Gastroesophageal sphincter (tissue), 4 donors: ENCODE results near the gene BMP7. TPM values are rescaled to one million over a fixed set of nuclear protein-coding genes. Genes with fewer than 3 reads are reported as not detected.

Experiments used
- ATAC-seq: fragments of 150-250 bp; one replicate; pipeline ENCODE4 v1.9.1; 2016; ENCODE audit warnings: mild to moderate bottlenecking, moderate library complexity
- H3K27ac ChIP-seq, 4 donors: fragments of 200-600 bp; sonication (generic) in 3 of 4; 1 replicate in 3 of 4; 2 replicates in 1 of 4; pipeline ENCODE4 v1.5.1; 2016 to 2019
- H3K27me3 ChIP-seq: fragments of 200-600 bp; sonication (generic); one replicate; pipeline ENCODE4 v1.5.1; 2019
- H3K36me3 ChIP-seq, 2 donors: fragments of 200-600 bp; sonication (generic); one replicate each; pipeline ENCODE4 v1.5.1; 2019; ENCODE audit warnings: control low read depth in 1 of 2
- H3K4me1 ChIP-seq, 3 donors: fragments of 200-600 bp; sonication (generic); 1 replicate in 2 of 3; 2 replicates in 1 of 3; pipeline ENCODE4 v1.5.1; 2016 to 2019; ENCODE audit warnings: control low read depth in 2 of 3
- H3K4me3 ChIP-seq, 2 donors: fragments of 200-600 bp; sonication (generic); one replicate each; pipeline ENCODE4 v1.5.1; 2019; ENCODE audit warnings: mild to moderate bottlenecking in 1 of 2, moderate library complexity in 1 of 2
- H3K9me3 ChIP-seq, 3 donors: fragments of 200-600 bp; sonication (generic); one replicate each; pipeline ENCODE4 v1.5.1; 2017 to 2019; ENCODE audit warnings: control low read depth in 2 of 3
- EP300 ChIP-seq: sonication (generic); formaldehyde crosslinking; IDR thresholded peaks from one replicate; pipeline ENCODE4 v1.6.1; 2017; ENCODE audit warnings: antibody characterized with exemption, mild to moderate bottlenecking
- POLR2A ChIP-seq, 2 donors: fragments of 450-650 bp; IDR thresholded peaks; one replicate each; pipeline ENCODE4 v1.6.1; 2017; ENCODE audit warnings: antibody characterized with exemption in 2 of 2, mild to moderate bottlenecking in 2 of 2, moderate library complexity in 1 of 2
- POLR2AphosphoS5 ChIP-seq: sonication (generic); formaldehyde crosslinking; IDR thresholded peaks from one replicate; pipeline ENCODE4 v1.6.1; 2017; ENCODE audit warnings: antibody characterized with exemption
- WGBS, 2 donors: methylation state at CpG; one replicate each; pipeline ENCODE4 v1.1.5; 2018; ENCODE audit warnings: low coverage in 1 of 2; 5-methylcytosine and 5-hydroxymethylcytosine counted together
- total RNA-seq, 4 donors: library from RNA; depleted of rRNA; stranded (reverse); fragments of >200 nt; gene quantifications; one replicate each; pipeline ENCODE4 v1.1.0, GENCODE V29; 2016
- TF ChIP-seq, protein P1 (sequence below), 4 experiments: fragments of 200-600 bp in 2 of 4; fragments of 450-650 bp in 2 of 4; sonication (generic) in 1 of 4; IDR thresholded peaks; one replicate each; pipeline ENCODE4 v1.5.1; 2017 to 2019; ENCODE audit warnings: antibody characterized with exemption in 4 of 4, mild to moderate bottlenecking in 2 of 4, moderate library complexity in 2 of 4

Gene BMP7
- total RNA-seq, 4 donors from 2014 or later, result 0.16 to 10.8 (median 5.0) TPM

DNA sequence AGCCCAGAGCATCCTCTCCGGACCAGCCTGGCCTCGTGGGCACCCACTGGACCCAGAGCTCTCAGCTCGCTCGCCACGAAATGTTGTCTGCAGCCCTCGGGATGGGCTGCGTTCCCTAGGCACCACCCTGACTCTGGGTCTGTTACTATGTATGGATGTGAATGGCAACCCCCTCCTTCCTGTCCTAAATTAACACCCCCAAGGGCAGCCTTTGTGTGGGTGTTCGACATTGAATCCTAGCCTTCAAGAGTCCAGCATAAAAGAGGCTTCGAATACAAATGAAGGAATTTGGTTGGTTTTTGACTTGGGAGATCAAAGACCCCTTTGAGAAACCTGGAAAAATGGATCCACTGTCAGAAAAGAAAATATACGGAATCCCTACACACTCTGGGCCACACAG lies 86.1 kb downstream of the BMP7 start:
- ATAC-seq, result no peak
- TF ChIP-seq EP300, result no peak
- TF ChIP-seq POLR2A (IDR thresholded peaks at IDR 0.05), result no peak
- no peak for TF ChIP-seq POLR2AphosphoS5
- TF ChIP-seq, protein P1, sequence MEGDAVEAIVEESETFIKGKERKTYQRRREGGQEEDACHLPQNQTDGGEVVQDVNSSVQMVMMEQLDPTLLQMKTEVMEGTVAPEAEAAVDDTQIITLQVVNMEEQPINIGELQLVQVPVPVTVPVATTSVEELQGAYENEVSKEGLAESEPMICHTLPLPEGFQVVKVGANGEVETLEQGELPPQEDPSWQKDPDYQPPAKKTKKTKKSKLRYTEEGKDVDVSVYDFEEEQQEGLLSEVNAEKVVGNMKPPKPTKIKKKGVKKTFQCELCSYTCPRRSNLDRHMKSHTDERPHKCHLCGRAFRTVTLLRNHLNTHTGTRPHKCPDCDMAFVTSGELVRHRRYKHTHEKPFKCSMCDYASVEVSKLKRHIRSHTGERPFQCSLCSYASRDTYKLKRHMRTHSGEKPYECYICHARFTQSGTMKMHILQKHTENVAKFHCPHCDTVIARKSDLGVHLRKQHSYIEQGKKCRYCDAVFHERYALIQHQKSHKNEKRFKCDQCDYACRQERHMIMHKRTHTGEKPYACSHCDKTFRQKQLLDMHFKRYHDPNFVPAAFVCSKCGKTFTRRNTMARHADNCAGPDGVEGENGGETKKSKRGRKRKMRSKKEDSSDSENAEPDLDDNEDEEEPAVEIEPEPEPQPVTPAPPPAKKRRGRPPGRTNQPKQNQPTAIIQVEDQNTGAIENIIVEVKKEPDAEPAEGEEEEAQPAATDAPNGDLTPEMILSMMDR (IDR thresholded peaks at IDR 0.05), result no peak
- Histone ChIP-seq H3K4me1 (no peaks in the 10 kb centered on the region), H3K9me3 (peaks cover 0 to 6% (median 0%) of the 10 kb centered on the region in 3 donors), H3K36me3 (no peaks in the 10 kb centered on the region), H3K27me3 (peaks cover 45% of the 10 kb centered on the region), H3K4me3 (no peak overlapping the region), H3K27ac (no peak overlapping the region)
- WGBS, 2 donors, result 35 to 61% methylated on average over 2 to 3 of the region's 10 CpGs

DNA sequence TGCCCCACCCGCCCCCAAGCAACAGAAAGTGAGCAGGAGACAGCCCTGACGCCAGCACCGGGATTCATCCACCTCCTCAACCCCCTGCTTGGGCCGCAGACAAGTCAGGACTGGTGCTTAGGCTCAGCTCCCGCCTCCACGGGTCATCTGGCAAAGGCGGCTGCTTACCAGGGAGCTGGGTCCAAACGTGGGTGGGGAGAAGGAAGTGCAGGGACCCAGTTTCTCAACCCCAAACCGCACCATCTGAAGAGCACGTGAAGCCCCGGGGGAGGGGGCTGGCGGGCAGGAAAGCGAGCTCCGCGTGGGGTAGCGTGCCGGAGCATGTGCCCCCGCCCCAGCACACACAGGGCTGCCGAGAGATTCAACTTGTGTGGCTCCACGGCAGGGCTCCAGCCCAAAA lies 87.2 kb downstream of the BMP7 start:
- peaks cover 44% of the 10 kb centered on the region for H3K27me3 ChIP-seq
- no peaks in the 10 kb centered on the region for H3K36me3 ChIP-seq
- H3K4me3 ChIP-seq, result no peak overlapping the region
- no peaks in the 10 kb centered on the region for H3K4me1 ChIP-seq
- H3K9me3 ChIP-seq, result no peaks in the 10 kb centered on the region
- no peak for TF ChIP-seq POLR2A (IDR thresholded peaks at IDR 0.05)
- no peak for TF ChIP-seq EP300
- no peak for TF ChIP-seq POLR2AphosphoS5
- TF ChIP-seq, protein P1 (IDR thresholded peaks at IDR 0.05), result no peak
- no peak overlapping the region for H3K27ac ChIP-seq
- 80 to 87% methylated on average over 1 to 3 of the region's 20 CpGs for WGBS, 2 donors
- ATAC-seq, result no peak

DNA sequence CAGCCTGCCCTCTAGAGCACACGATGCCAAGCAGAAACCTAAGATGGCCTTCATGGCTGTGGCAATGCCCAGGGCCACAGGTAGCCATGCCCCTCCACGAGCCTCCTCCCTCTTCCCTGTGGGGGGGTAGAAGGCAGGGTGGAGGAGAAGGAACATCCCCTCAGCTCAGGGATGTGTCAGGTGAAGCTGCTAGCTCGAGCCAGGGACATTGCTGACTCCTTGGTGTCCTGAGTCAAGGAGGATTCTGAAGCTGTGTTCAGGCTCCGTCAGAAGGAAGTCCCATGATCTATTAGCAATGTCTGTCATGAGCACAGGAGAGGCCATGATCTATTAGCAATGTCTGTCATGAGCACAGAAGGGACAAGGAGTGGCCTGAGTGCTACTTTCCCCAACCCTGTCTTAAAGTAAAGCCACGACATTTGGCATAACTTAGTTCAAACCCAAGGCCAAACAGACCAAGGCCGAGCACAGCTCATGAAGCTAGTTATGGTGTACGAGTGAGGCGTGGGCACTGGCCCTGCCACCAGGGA lies 87.8 kb downstream of the BMP7 start:
- no peaks in the 10 kb centered on the region for H3K4me1 ChIP-seq
- H3K9me3 ChIP-seq, result no peaks in the 10 kb centered on the region
- no peak overlapping the region for H3K27ac ChIP-seq
- ATAC-seq, result no peak
- H3K27me3 ChIP-seq, result peaks cover 38% of the 10 kb centered on the region
- H3K36me3 ChIP-seq, result no peaks in the 10 kb centered on the region
- TF ChIP-seq POLR2A (IDR thresholded peaks at IDR 0.05), result no peak
- no peak for TF ChIP-seq EP300
- TF ChIP-seq, protein P1 (IDR thresholded peaks at IDR 0.05), result no peak
- TF ChIP-seq POLR2AphosphoS5, result no peak
- WGBS, 2 donors, result 65% methylated on average over 6 of the region's 8 CpGs; no CpG with 5 or more reads in 1 of the 2 donors
- H3K4me3 ChIP-seq, result no peak overlapping the region

DNA sequence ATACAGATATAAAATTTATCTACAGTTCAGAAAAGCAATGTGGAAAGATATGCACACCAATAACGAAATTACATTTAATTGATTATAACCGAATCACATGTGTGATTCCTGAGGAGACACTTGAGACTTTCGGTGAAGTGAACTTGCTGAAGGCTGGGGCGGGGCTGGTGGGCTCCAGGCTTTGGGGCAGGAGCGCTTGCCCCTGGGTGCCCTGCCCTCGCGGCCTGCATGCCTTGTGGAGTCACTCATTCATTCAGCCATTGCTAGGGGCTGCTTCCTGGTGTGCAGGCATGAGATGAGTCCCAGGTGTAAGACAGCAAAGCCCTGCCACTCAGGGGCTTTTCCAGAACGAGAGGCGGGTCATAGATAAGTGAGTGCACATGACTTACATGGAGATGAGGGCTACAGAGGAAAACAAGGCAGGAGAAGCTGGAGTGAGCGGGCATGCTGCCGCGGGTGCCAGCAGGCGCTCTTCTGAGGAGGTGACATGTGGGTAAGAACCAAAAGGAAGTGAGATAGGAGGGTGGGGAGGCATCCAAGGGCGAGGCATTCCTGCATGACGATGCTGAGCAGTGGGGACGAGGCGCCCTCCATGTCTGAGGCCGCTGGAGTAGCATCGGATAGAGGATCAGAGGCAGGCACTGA lies 88.7 kb downstream of the BMP7 start:
- H3K4me1 ChIP-seq, result no peaks in the 10 kb centered on the region
- H3K4me3 ChIP-seq, result no peak overlapping the region
- ATAC-seq, result no peak
- H3K9me3 ChIP-seq, result no peaks in the 10 kb centered on the region
- no peaks in the 10 kb centered on the region for H3K36me3 ChIP-seq
- TF ChIP-seq, protein P1 (IDR thresholded peaks at IDR 0.05), result no peak
- TF ChIP-seq POLR2AphosphoS5 (no peak), EP300 (no peak), POLR2A (IDR thresholded peaks at IDR 0.05) (no peak)
- no peak overlapping the region for H3K27ac ChIP-seq
- 80 to 92% methylated on average over 11 to 12 of the region's 19 CpGs for WGBS, 2 donors
- peaks cover 35% of the 10 kb centered on the region for H3K27me3 ChIP-seq

DNA sequence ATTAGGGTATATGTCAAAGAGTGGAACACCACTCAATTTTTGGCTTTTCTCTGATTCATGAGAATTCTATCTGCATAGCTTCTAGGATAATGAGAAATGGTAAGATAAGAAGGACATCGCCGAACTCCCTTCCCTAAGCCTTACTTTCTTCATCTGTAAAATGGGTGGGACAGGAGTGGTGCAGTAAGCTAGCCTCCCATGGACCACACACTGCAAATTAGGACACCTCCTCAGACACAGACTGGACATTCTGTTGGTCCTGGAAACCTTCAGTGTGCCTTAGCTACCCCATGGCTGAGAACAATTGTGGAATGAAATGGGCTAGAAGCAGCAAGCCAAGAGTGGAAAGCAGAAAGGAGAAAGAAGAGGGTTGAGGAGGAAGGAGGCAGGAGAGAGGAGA lies 89.6 kb downstream of the BMP7 start:
- TF ChIP-seq, protein P1 (IDR thresholded peaks at IDR 0.05), result no peak
- TF ChIP-seq POLR2A (IDR thresholded peaks at IDR 0.05) (no peak), POLR2AphosphoS5 (no peak)
- no peak for ATAC-seq
- H3K4me3 ChIP-seq, result no peak overlapping the region
- peaks cover 30% of the 10 kb centered on the region for H3K27me3 ChIP-seq
- no peaks in the 10 kb centered on the region for H3K9me3 ChIP-seq
- 100% methylated on average over 1 of the region's 2 CpGs; no CpG with 5 or more reads in 1 of the 2 donors for WGBS, 2 donors
- no peaks in the 10 kb centered on the region for H3K36me3 ChIP-seq
- no peak overlapping the region for H3K27ac ChIP-seq
- no peaks in the 10 kb centered on the region for H3K4me1 ChIP-seq
